HG03521 (cell line): ENCODE data around the gene SYT15B.
"Not testable (repeated sequence)": the region's sequence is repeated elsewhere in the genome, so short reads cannot be mapped to it uniquely, and the experiment has no call there.

Source experiments
- ATAC-seq: cut with Tn5 transposase; IDR thresholded peaks from one replicate; pipeline ENCODE4 v1.9.1; 2021; ENCODE audit warnings: mild to moderate bottlenecking, moderate library complexity; ENCODE audit not compliant: unreplicated experiment

Gene SYT15B

GRCh38 chr10:47763554-47764175 is at the start of gene SYT15B:
TSS of gene SYT15B (minus strand) at chr10:47763592. CDS start at chr10:47762640, 952 bp downstream.
- not testable (repeated sequence) for ATAC-seq

- not testable (repeated sequence) for ATAC-seq
These were observed 16.2 kb upstream of the SYT15B start for GRCh38 chr10:47779590-47779989.

- ATAC-seq = not testable (repeated sequence)
These were observed 12.2 kb upstream of the SYT15B start for GRCh38 chr10:47775361-47776231.

GRCh38 chr10:47770745-47771144 is 7.4 kb upstream of the SYT15B start:
- ATAC-seq = not testable (repeated sequence)

- not testable (repeated sequence) for ATAC-seq
These were observed 5.3 kb upstream of the SYT15B start for GRCh38 chr10:47768578-47769115.

GRCh38 chr10:47768085-47768484 is 4.7 kb upstream of the SYT15B start:
- ATAC-seq = not testable (repeated sequence)

- ATAC-seq = not testable (repeated sequence)
These were observed 3.8 kb upstream of the SYT15B start for GRCh38 chr10:47767236-47767635.

- ATAC-seq = not testable (repeated sequence)
These were observed 1.8 kb upstream of the SYT15B start for GRCh38 chr10:47765232-47765631.

GRCh38 chr10:47762674-47763553 is 478 bp downstream of the SYT15B start:
- ATAC-seq = not testable (repeated sequence)

GRCh38 chr10:47758855-47759254 is 4.5 kb downstream of the SYT15B start:
- ATAC-seq = not testable (repeated sequence)

GRCh38 chr10:47756169-47756568 is 7.2 kb downstream of the SYT15B start:
- ATAC-seq = not testable (repeated sequence)

- ATAC-seq = not testable (repeated sequence)
These were observed 9.5 kb downstream of the SYT15B start for GRCh38 chr10:47753871-47754270.

GRCh38 chr10:47753176-47753575 is 10.2 kb downstream of the SYT15B start:
- ATAC-seq = not testable (repeated sequence)

GRCh38 chr10:47751821-47752220 is 11.6 kb downstream of the SYT15B start:
- not testable (repeated sequence) for ATAC-seq

GRCh38 chr10:47750360-47750759 is 13.0 kb downstream of the SYT15B start:
- ATAC-seq = not testable (repeated sequence)

- ATAC-seq = not testable (repeated sequence)
These were observed 16.5 kb downstream of the SYT15B start for GRCh38 chr10:47746780-47747376.

GRCh38 chr10:47744881-47745280 is 18.5 kb downstream of the SYT15B start:
- ATAC-seq = not testable (repeated sequence)

GRCh38 chr10:47743611-47744550 is 19.5 kb downstream of the SYT15B start:
- ATAC-seq = peak; percentile 72

GRCh38 chr10:47740868-47741267 is 22.5 kb downstream of the SYT15B start:
- peak; percentile 45 for ATAC-seq
